NCI-H1694 treated with DMSO at 0.1 percent for 48 hours (cell line): ENCODE data around the gene EFNA4.
A peak's percentile ranks its signal among the peaks of the same experiment; 100 is the strongest.

ENCODE experiments used
- DNase-seq: peaks from one replicate; lab custom pipeline; 2025; lab: John Stamatoyannopoulos, UW

Gene EFNA4

GRCh38 chr1:155075535-155075934 lies 12.0 kb downstream of the EFNA4 start:
- DNase-seq = no peak

- no peak for DNase-seq
Observed at GRCh38 chr1:155076371-155076770, 12.8 kb downstream of the EFNA4 start.

GRCh38 chr1:155077346-155077745 lies 13.8 kb downstream of the EFNA4 start:
- DNase-seq = no peak

- DNase-seq = no peak
Observed at GRCh38 chr1:155077758-155078445, 14.4 kb downstream of the EFNA4 start.

- peak; percentile 48 for DNase-seq
Observed at GRCh38 chr1:155078469-155079209, 15.1 kb downstream of the EFNA4 start, which contains the start of gene EFNA3. Gene EFNA3 (plus strand): TSS chr1:155078837. CDS start chr1:155078942, 105 bp downstream.

- DNase-seq = no peak
Observed at GRCh38 chr1:155079210-155079486, 15.6 kb downstream of the EFNA4 start.

GRCh38 chr1:155079487-155080311 lies 16.2 kb downstream of the EFNA4 start:
- DNase-seq = no peak

GRCh38 chr1:155080312-155081228 lies 17.0 kb downstream of the EFNA4 start:
- peak; percentile 94 for DNase-seq

- no peak for DNase-seq
Observed at GRCh38 chr1:155081472-155082300, 18.1 kb downstream of the EFNA4 start.

GRCh38 chr1:155082301-155083051 lies 18.9 kb downstream of the EFNA4 start:
- DNase-seq = no peak

- DNase-seq = no peak
Observed at GRCh38 chr1:155083052-155083541, 19.6 kb downstream of the EFNA4 start.

- DNase-seq = peak; percentile 49
Observed at GRCh38 chr1:155083865-155084721, 20.6 kb downstream of the EFNA4 start.

GRCh38 chr1:155084722-155085503 lies 21.4 kb downstream of the EFNA4 start:
- DNase-seq = peak; percentile 98

GRCh38 chr1:155085504-155086127 lies 22.1 kb downstream of the EFNA4 start:
- DNase-seq = no peak

- peak; percentile 43 for DNase-seq
Observed at GRCh38 chr1:155086128-155086741, 22.7 kb downstream of the EFNA4 start.

GRCh38 chr1:155086856-155087535 lies 23.5 kb downstream of the EFNA4 start:
- no peak for DNase-seq
